Lung (tissue), 12 donors: ENCODE measurements around the gene P2RX6. TPM values are rescaled to one million over a fixed set of nuclear protein-coding genes. Genes with fewer than 3 reads are reported as not detected.
"Not testable (repeated sequence)": the region's sequence is repeated elsewhere in the genome, so short reads cannot be mapped to it uniquely, and the experiment has no call there.

Experiments used
- ATAC-seq: fragments of 200-7000 bp; cut with Tn5 transposase; one replicate; pipeline ENCODE4 v1.9.1; 2020; ENCODE audit warnings: moderate number of reproducible peaks; ENCODE audit not compliant: insufficient read depth, low FRiP score
- DNase-seq, 3 donors: peaks; one replicate each; pipeline ENCODE4 v3.0.0-alpha.2; 2013 to 2017
- H3K27ac ChIP-seq, 2 donors: one replicate each; pipeline ENCODE4 v1.5.1; 2013; ENCODE audit warnings: mild to moderate bottlenecking in 2 of 2, moderate library complexity in 2 of 2, control low read depth in 1 of 2, inconsistent platforms in 1 of 2, low read depth in 1 of 2, low read length in 1 of 2
- H3K27me3 ChIP-seq, 3 donors: one replicate each; pipeline ENCODE4 v1.5.1; 2013; ENCODE audit warnings: low read length in 2 of 3; ENCODE audit not compliant: control insufficient read depth in 3 of 3, insufficient read depth in 3 of 3
- H3K36me3 ChIP-seq, 4 donors: one replicate each; pipeline ENCODE4 v1.5.1; 2013; ENCODE audit warnings: low read length in 4 of 4, mild to moderate bottlenecking in 1 of 4, moderate library complexity in 1 of 4; ENCODE audit not compliant: control insufficient read depth in 4 of 4, insufficient read depth in 4 of 4
- H3K4me1 ChIP-seq, 5 donors: one replicate each; pipeline ENCODE4 v1.5.1; 2013; ENCODE audit warnings: low read length in 5 of 5, mild to moderate bottlenecking in 2 of 5, moderate library complexity in 1 of 5; ENCODE audit not compliant: control insufficient read depth in 5 of 5, insufficient read depth in 5 of 5
- H3K4me3 ChIP-seq: one replicate; pipeline ENCODE4 v1.5.1; 2013; ENCODE audit warnings: mild to moderate bottlenecking, control low read depth, moderate library complexity
- H3K9ac ChIP-seq, 2 donors: one replicate each; pipeline ENCODE4 v1.5.1; 2013; ENCODE audit warnings: low read length in 2 of 2, control low read depth in 1 of 2; ENCODE audit not compliant: insufficient read depth in 1 of 2
- H3K9me3 ChIP-seq, 4 donors: one replicate each; pipeline ENCODE4 v1.5.1; 2013; ENCODE audit warnings: low read length in 3 of 4, mild to moderate bottlenecking in 1 of 4, moderate library complexity in 1 of 4; ENCODE audit not compliant: control insufficient read depth in 4 of 4, insufficient read depth in 3 of 4
- WGBS, 2 donors: extraction: QIAGEN DNeasy Blood & Tissue Kit; methylation state at CpG; one replicate each; pipeline ENCODE4 v1.1.7; 2013; 5-methylcytosine and 5-hydroxymethylcytosine counted together
- polyA plus RNA-seq, 2 donors: library from polyadenylated mRNA; stranded (reverse); fragments of 200-250 nt; gene quantifications; one replicate each; pipeline ENCODE4 v1.2.1, GENCODE V29; 2013
- total RNA-seq, 2 donors: library from RNA; depleted of rRNA in 1 of 2; stranded (reverse); fragments of >200 nt in 1 of 2; gene quantifications; one replicate each; pipeline ENCODE4 v1.2.1, GENCODE V29; 2014 to 2021
- TF ChIP-seq, protein P1 (sequence below): IDR thresholded peaks from 2 replicates; pipeline ENCODE4 v1.5.1; 2012; ENCODE audit warnings: mild to moderate bottlenecking; ENCODE audit errors: control extremely low read depth, extremely low read depth
- donor health status: control.
- donor health status: control.
- donor health status: Bipolar disorder and iron deficiency.
- donor health status: healthy.
- donor health status: DM: yes; HTN: yes; CAD: no.

Gene P2RX6
- total and polyA plus RNA-seq, 4 donors = 0.21 to 2.2 (median 0.93) TPM

DNA sequence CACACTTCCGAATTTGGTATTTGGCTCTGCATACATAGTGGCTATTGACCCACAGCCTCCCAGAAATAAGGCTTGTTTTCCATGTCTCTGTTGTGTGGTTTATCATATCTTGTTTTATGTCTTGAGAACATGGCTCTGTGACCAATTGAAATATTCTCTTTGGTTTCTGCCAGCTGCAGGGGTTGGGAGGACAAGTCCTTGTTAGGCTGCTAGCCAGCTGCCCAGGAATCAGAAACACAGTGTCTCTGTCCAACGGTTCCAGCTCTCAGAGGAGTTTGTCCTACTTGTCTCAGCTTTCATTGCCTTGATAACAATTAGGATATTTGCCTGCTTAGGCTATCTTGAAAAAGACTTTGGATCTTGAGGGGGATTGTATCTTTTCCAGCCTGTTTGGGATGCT lies 23.4 kb downstream of the P2RX6 start:
- peaks cover 0 to 16% (median 2%) of the 10 kb centered on the region in 5 donors for H3K4me1 ChIP-seq
- no peaks in the 10 kb centered on the region for H3K36me3 ChIP-seq
- no peak overlapping the region for H3K4me3 ChIP-seq
- no peaks in the 10 kb centered on the region for H3K9me3 ChIP-seq
- ATAC-seq = no peak
- 45 to 57% methylated on average over 2 of the region's 2 CpGs for WGBS, 2 donors
- TF ChIP-seq, protein P1, sequence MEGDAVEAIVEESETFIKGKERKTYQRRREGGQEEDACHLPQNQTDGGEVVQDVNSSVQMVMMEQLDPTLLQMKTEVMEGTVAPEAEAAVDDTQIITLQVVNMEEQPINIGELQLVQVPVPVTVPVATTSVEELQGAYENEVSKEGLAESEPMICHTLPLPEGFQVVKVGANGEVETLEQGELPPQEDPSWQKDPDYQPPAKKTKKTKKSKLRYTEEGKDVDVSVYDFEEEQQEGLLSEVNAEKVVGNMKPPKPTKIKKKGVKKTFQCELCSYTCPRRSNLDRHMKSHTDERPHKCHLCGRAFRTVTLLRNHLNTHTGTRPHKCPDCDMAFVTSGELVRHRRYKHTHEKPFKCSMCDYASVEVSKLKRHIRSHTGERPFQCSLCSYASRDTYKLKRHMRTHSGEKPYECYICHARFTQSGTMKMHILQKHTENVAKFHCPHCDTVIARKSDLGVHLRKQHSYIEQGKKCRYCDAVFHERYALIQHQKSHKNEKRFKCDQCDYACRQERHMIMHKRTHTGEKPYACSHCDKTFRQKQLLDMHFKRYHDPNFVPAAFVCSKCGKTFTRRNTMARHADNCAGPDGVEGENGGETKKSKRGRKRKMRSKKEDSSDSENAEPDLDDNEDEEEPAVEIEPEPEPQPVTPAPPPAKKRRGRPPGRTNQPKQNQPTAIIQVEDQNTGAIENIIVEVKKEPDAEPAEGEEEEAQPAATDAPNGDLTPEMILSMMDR = no peak
- H3K27me3 ChIP-seq = no peaks in the 10 kb centered on the region
- peak overlapping the region in 1 of 2 donors; percentile 8 for H3K9ac ChIP-seq
- peak overlapping the region in 1 of 2 donors; percentile 29 for H3K27ac ChIP-seq
- peak; percentile 34 to 66 (median 53) for DNase-seq

DNA sequence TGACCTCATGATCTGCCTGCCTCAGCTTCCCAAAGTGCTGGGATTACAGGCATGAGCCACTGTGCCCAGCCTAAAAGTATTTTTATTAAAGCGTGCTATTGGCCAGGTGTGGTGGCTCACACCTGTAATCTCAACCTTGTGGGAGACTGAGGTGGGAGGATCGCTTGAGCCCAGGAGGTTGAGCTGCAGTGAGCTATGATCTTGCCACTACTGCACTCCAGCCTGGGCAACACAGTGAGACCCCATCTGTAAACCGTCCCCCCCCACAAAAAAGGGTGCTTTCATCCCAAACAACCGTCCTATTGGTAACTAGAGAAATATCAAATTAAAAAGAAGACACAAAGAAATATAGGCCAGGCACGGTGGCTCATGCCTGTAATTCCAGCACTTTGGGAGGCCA lies 24.2 kb downstream of the P2RX6 start:
- not testable (repeated sequence) for H3K27me3 ChIP-seq, DNase-seq, H3K9ac ChIP-seq, ATAC-seq, H3K9me3 ChIP-seq, H3K27ac ChIP-seq, H3K4me3 ChIP-seq, H3K36me3 ChIP-seq
- 93 to 95% methylated on average over 5 of the region's 5 CpGs for whole genome bisulfite sequencing, 2 donors
- H3K4me1 ChIP-seq = peaks cover 0 to 16% (median 2%) of the 10 kb centered on the region in 5 donors

DNA sequence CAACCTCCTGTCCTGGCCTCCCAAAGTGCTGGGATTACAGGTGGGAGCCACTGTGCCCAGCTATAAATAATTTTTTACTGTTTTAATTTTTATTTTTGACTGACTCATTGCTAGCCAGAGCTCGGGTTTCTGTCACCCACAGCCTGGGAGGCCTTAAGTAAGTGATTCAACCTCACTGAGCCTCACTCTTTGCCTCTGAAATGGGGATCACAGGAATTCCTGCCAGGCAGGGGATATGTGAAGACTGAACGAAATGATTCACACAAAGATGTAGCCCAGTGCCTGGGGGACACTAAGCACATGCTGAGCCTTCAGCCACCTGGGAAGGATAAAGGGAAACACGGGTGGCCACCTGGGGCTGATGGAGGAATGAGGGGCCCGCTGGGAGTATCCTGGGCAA lies 27.0 kb downstream of the P2RX6 start:
- Histone ChIP-seq H3K4me3 (no peak overlapping the region), H3K27me3 (no peaks in the 10 kb centered on the region), H3K9me3 (no peaks in the 10 kb centered on the region), H3K27ac (no peak overlapping the region), H3K9ac (no peak overlapping the region), H3K36me3 (no peaks in the 10 kb centered on the region), H3K4me1 (peaks cover 0 to 29% (median 6%) of the 10 kb centered on the region in 5 donors)
- TF ChIP-seq, protein P1 = no peak
- no peak for ATAC-seq
- 76 to 84% methylated on average over 4 of the region's 4 CpGs for WGBS, 2 donors
- DNase-seq = no peak

DNA sequence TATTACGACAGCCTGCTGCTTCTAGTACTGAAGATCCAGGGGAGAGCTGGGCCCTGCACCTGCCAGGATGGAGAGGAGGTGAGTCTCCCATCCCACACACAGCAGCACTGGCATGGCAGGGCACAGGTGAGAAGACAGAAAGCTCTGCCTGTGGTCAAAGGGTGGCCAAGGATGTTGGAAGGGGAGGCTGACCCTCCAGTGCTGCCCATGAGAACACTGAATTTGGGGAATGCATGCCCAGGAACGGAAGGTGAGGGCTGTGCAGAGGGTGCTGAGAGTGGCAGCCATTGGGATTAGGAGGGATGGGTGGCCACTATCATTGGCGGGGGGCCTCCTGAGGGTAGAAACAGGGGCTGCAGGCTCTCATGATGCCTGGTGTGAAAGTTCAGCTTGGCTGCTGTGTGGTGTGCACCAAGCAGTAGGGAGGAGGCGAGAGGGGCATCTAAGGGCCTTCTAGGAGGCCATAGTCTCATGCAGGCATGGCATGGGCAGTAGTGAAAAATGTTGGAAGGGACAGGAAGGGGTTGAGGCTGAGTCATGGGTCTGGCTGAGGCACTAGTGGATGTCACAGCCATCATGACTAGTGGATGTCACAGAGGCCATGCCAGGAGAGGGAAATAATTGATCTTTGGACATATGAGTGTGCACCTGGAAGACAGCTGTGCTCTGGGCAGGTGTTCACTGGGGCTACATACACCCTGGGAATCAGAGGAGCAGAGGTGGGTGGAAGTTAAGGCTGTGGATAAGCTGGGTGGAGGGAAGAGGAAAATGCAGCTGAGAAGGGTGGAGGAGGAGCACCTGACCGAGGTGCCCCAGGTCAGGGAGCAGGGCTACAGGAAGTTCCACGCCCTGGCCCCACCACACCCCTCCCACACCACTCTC lies 28.3 kb downstream of the P2RX6 start:
- peaks cover 0 to 1% (median 0%) of the 10 kb centered on the region in 4 donors for H3K9me3 ChIP-seq
- H3K4me3 ChIP-seq = no peak overlapping the region
- WGBS, 2 donors = 84 to 94% methylated on average over 6 of the region's 6 CpGs
- TF ChIP-seq, protein P1 = no peak
- no peak overlapping the region for H3K27ac ChIP-seq
- H3K4me1 ChIP-seq = peaks cover 0 to 18% (median 4%) of the 10 kb centered on the region in 5 donors
- ATAC-seq (no peak), DNase-seq (no peak)
- H3K36me3 ChIP-seq = no peaks in the 10 kb centered on the region
- H3K27me3 ChIP-seq = no peaks in the 10 kb centered on the region
- no peak overlapping the region for H3K9ac ChIP-seq
